ENCODE results near the gene ATRIP.
"Not testable (repeated sequence)": the region's sequence is repeated elsewhere in the genome, so short reads cannot be mapped to it uniquely, and the experiment has no call there.

The ATRIP gene

DNA sequence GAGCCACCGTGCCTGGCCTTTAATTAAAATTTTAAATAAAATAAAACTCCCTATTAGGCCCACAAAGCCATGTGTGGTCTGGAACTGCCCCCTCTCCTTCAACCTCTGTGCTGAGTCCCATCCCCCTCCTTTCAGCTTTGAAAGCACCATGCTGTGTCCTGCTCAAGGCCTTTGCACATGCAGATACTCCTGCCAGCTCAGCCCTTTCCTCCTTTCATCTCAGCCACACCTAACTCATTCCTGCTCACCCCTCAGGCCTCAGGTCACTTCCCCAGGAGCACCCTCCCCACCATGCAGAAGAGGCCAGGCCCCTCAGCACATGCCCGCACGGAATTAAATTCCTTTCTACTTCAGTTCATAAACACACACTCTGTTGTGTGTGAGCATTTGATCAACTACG lies 28.1 kb downstream of the ATRIP start:
- TF ChIP-seq CTCF (IDR thresholded peaks at IDR 0.05; ENCODE audit: low read depth, low read length): no peak
- H3K4me3 ChIP-seq (ENCODE audit: low read depth, low read length): no peak overlapping the region

GRCh38 chr3:48475188-48475587 lies 28.7 kb downstream of the ATRIP start:
- TF ChIP-seq CTCF (IDR thresholded peaks at IDR 0.05; ENCODE audit: low read depth, low read length): no peak

DNA sequence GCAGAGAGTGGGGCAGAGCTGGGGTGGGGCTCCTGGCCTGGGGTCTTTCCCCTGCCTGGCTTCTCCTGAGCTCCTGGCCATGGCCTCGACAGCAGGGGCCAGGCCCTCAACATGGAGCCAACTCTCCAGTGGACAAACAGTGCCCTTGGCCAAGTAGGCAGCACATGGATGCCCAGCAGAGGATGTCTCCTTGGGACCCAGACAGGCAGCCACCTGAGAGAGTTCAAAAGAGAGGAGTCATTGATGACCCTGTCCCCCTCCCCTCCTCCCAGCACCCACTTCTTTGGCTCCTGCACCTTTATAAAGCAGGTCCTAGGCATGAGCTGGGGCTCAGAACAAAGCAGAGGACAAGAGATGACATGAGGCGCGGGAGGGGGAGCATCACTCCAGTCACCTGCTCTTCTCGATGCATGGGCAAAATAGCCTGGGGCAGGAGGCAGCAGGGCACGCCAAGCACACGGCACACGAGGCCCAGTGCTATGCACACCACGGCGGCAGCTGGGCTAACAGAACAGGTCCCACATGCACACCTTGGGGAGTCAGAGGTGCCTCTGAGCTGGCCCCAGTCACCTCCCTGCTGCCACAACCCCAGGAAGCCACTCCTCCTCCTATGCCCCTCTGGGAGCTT lies 30.0 kb downstream of the ATRIP start:
- H3K4me3 ChIP-seq (ENCODE audit: low read depth, low read length): no peak overlapping the region
- no peak for TF ChIP-seq CTCF (IDR thresholded peaks at IDR 0.05; ENCODE audit: low read depth, low read length)

More at GRCh38 chr3:48475188-48475587, 28.7 kb downstream of the ATRIP start:
- H3K4me3 ChIP-seq (ENCODE audit: low read depth, low read length): no peak overlapping the region

DNA sequence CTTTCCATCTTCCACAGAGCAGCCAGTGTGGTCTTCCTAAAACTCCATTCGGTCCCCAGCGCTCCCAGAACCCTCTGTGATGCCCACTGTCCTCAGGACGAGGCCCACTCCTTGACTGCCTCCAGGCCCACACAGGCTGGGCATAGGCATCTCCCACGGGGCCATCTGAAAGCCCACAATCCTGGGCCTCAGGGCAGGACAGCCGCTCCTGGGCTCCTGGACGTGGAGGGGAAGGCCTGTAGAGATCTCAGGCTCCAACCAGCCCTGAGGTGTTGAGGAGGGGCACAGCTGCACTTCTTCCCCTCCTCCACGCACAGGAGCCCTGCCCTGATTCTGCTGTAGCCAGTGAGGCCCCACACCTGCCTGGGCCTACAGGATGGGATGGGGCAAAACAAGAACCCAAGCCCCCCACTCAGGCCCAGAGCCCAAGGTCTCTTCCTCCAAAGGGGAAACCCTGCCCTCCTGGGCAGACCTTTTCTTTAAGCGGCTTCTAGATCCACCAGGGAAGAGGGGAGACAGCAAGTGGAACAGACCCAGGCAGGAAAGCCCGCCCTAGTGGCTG lies 31.5 kb downstream of the ATRIP start:
- H3K4me3 ChIP-seq (ENCODE audit: low read depth, low read length): no peak overlapping the region
- TF ChIP-seq CTCF (IDR thresholded peaks at IDR 0.05; ENCODE audit: low read depth, low read length): no peak

DNA sequence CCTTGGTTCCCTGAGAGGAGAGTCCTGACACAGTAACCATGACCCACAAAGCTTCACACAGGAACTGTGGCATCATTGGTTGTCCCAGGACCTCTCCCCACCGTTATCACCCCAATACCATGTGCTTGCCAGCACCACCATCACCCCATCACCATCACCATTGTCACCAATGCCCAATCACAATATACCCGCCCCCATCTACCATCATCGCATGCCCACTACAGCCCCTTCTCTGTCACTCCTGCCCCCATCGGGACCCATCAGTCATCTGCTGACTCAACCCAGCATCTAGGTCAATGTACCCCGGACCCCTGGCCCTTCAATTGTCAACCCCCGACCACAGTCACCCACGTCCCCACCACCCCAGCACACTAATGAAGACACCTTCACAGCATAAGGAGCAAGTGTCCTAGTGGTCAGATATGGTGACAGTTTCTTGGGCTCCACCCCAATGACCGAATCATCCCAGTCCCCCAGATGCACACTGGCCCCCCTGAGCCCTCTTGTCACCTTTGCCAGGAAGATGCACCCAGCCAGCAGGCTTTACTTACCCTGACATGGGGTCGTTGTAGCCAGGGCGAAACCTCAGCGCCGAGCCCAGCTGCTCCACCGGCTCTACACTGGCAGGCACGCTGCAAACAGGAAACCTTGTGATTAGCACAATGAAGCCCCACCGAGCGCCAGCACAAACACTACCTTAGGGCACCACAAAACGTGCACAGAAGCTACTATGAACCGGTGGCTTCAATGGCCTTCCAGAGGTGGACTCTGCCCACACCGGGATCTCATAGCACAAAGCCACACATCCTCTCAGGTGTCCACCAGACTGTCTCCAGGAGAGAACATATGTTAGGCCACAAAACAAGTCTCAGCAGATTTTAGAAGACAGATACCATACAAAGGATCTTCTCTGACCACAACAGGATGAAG lies 32.4 kb downstream of the ATRIP start:
- no peak overlapping the region for H3K4me3 ChIP-seq (ENCODE audit: low read depth, low read length)
- no peak for TF ChIP-seq CTCF (IDR thresholded peaks at IDR 0.05; ENCODE audit: low read depth, low read length)

- not testable (repeated sequence) for H3K4me3 ChIP-seq (ENCODE audit: low read depth, low read length)
These were observed 34.4 kb downstream of the ATRIP start for GRCh38 chr3:48480891-48481290.

- H3K4me3 ChIP-seq (ENCODE audit: low read depth, low read length): not testable (repeated sequence)
These were observed 36.3 kb downstream of the ATRIP start for GRCh38 chr3:48482822-48483221.

DNA sequence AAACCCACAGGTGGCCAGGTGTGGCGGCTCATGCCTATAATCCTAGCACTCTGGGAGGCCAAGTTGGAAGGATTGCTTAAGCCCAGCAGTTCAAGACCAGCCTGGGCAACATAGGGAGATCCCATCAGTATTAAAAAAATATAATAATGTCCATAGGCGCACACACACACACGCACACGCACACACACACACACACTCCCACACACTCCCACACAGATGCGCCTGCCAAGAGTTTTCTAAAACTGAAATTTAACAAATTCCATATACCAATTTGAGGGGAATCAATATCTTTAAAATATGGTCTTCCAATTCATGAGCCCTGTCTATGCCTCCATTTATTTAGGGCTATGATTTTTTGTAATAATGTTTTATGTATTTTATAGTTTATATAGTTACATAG lies 40.4 kb downstream of the ATRIP start:
- no peak overlapping the region for H3K4me3 ChIP-seq (ENCODE audit: low read depth, low read length)

More for the DNA sequence above, 40.4 kb downstream of the ATRIP start:
- no peak for TF ChIP-seq CTCF (IDR thresholded peaks at IDR 0.05; ENCODE audit: low read depth, low read length)

Data from WI38 (cell line).